ENCODE measurements around the gene PDZD7. TPM values are rescaled to one million over a fixed set of nuclear protein-coding genes. Genes with fewer than 3 reads are reported as not detected.
A peak's percentile ranks its signal among the peaks of the same experiment; 100 is the strongest.

PDZD7 gene
- total RNA-seq, 1 donor from 2014 or later: not detected

DNA sequence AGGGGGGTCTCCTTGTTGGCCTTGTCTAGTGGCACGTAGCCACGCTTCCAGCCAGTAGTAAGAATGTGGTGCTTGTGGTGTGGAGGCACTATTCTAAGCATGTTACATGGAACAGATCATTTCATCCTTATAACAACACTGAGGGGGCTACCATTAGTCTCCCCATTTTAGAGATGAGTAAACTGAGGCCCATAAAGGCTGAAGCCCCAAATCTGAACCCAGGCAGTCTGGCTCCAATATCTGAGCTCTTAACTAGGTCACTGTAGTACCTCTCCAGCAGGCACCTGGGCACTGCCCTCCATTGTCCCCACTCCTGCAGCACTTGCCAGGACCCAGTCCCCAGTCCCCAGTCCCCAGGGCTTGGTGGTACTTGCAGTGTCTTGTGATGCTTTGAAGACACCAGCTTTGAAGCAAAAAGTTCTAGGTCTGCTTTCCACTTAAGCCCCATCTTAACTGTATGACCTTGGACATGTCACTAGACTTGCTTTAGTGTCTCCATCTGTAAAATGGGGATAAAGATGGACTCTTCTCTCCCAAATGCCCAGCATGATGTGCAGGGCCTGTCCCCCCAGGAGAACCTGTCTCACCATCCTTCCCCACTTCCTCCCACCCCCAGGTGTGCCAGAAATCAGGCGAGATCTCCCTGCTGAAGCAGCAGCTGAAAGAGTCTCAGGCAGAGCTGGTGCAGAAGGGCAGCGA lies 24.9 kb downstream of the PDZD7 start:
- Histone ChIP-seq H3K4me1 (peaks cover 18% of the 10 kb centered on the region), H3K9me3 (ENCODE audit: low read depth) (no peaks in the 10 kb centered on the region), H3K27ac (peak overlapping the region; percentile 29), H3K9ac (no peak overlapping the region), H3K36me3 (no peaks in the 10 kb centered on the region), H4K20me1 (ENCODE audit: low read depth) (peaks cover 29% of the 10 kb centered on the region), H3K4me3 (no peak overlapping the region), H3K27me3 (no peaks in the 10 kb centered on the region), H2AFZ (replicated peaks) (no peak overlapping the region), H3K4me2 (no peak overlapping the region), H3K79me2 (ENCODE audit: low read depth) (peaks cover 25% of the 10 kb centered on the region), H3F3A (ENCODE audit: low read depth) (peaks cover 15% of the 10 kb centered on the region)
- Mint-ChIP-seq H3K4me3 (no peak overlapping the region), H3K36me3 (peaks cover 10% of the 10 kb centered on the region), H3K27ac (no peak overlapping the region), H3K27me3 (ENCODE audit: insufficient read depth, low read depth) (peaks cover 6% of the 10 kb centered on the region), H3K4me1 (peaks cover 10% of the 10 kb centered on the region), H3K9me3 (no peaks in the 10 kb centered on the region)
- no peak for DNase-seq (ENCODE audit: low spot score)
- TF ChIP-seq EZH2phosphoT487 (IDR thresholded peaks at IDR 0.05) (no peak), EZH2 (IDR thresholded peaks at IDR 0.05) (no peak)
- TF ChIP-seq, protein P1, sequence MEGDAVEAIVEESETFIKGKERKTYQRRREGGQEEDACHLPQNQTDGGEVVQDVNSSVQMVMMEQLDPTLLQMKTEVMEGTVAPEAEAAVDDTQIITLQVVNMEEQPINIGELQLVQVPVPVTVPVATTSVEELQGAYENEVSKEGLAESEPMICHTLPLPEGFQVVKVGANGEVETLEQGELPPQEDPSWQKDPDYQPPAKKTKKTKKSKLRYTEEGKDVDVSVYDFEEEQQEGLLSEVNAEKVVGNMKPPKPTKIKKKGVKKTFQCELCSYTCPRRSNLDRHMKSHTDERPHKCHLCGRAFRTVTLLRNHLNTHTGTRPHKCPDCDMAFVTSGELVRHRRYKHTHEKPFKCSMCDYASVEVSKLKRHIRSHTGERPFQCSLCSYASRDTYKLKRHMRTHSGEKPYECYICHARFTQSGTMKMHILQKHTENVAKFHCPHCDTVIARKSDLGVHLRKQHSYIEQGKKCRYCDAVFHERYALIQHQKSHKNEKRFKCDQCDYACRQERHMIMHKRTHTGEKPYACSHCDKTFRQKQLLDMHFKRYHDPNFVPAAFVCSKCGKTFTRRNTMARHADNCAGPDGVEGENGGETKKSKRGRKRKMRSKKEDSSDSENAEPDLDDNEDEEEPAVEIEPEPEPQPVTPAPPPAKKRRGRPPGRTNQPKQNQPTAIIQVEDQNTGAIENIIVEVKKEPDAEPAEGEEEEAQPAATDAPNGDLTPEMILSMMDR (IDR thresholded peaks at IDR 0.05): no peak

DNA sequence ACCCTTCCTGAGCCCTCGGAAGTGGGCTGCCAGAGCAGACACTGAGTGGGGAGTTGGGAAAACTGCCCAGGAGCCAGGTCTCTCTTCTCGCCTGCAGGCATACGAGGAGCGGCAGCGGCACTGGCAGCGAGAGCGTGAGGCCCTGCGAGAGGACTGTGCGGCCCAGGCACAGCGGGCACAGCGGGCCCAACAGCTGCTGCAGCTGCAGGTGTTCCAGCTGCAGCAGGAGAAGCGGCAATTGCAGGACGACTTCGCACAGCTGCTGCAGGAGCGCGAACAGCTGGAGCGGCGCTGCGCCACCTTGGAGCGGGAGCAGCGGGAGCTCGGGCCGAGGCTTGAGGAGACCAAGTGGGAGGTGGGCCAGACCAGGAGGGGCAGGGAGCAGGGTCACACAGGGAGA lies 25.6 kb downstream of the PDZD7 start:
- no peaks in the 10 kb centered on the region for H3K36me3 ChIP-seq
- no peak for DNase-seq (ENCODE audit: low spot score)
- Mint-ChIP-seq H3K9me3 (no peaks in the 10 kb centered on the region), H3K27me3 (ENCODE audit: insufficient read depth, low read depth) (peaks cover 8% of the 10 kb centered on the region), H3K27ac (no peak overlapping the region), H3K4me1 (peaks cover 14% of the 10 kb centered on the region), H3K36me3 (peaks cover 10% of the 10 kb centered on the region), H3K4me3 (no peak overlapping the region)
- H3K4me3 ChIP-seq: no peak overlapping the region
- peaks cover 15% of the 10 kb centered on the region for H3F3A ChIP-seq (ENCODE audit: low read depth)
- H3K27me3 ChIP-seq: no peaks in the 10 kb centered on the region
- H2AFZ ChIP-seq (replicated peaks): no peak overlapping the region
- no peak overlapping the region for H3K9ac ChIP-seq
- H3K4me1 ChIP-seq: peaks cover 19% of the 10 kb centered on the region
- H4K20me1 ChIP-seq (ENCODE audit: low read depth): peaks cover 29% of the 10 kb centered on the region
- H3K27ac ChIP-seq: no peak overlapping the region
- peaks cover 31% of the 10 kb centered on the region for H3K79me2 ChIP-seq (ENCODE audit: low read depth)
- no peak overlapping the region for H3K4me2 ChIP-seq
- H3K9me3 ChIP-seq (ENCODE audit: low read depth): no peaks in the 10 kb centered on the region
- TF ChIP-seq, protein P1 (IDR thresholded peaks at IDR 0.05): no peak

DNA sequence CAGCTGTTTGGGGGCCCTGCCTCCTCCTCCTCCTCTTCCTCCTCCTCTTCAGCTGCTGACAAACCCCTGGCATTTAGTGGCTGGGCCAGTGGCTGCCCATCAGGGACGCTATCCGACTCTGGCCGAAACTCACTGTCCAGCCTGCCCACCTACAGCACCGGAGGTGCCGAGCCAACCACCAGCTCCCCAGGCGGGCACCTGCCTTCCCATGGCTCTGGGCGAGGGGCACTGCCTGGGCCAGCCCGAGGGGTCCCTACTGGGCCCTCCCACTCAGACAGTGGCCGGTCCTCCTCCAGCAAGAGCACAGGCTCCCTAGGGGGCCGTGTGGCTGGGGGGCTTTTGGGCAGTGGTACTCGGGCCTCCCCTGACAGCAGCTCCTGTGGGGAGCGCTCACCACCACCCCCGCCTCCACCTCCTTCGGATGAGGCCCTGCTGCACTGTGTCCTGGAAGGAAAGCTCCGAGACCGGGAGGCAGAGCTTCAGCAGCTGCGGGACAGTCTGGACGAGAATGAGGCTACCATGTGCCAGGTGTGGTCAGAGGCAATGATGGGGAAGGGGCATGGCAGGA lies 27.2 kb downstream of the PDZD7 start:
- H3K4me3 Mint-ChIP-seq: no peak overlapping the region
- Histone ChIP-seq H3K79me2 (ENCODE audit: low read depth) (peaks cover 40% of the 10 kb centered on the region), H3K4me3 (no peak overlapping the region), H3K27me3 (no peaks in the 10 kb centered on the region), H2AFZ (replicated peaks) (no peak overlapping the region), H3K4me1 (peaks cover 15% of the 10 kb centered on the region), H3K27ac (no peak overlapping the region), H3K36me3 (no peaks in the 10 kb centered on the region), H3K9me3 (ENCODE audit: low read depth) (no peaks in the 10 kb centered on the region), H3K4me2 (no peak overlapping the region), H3K9ac (no peak overlapping the region), H3F3A (ENCODE audit: low read depth) (peaks cover 18% of the 10 kb centered on the region), H4K20me1 (ENCODE audit: low read depth) (peaks cover 29% of the 10 kb centered on the region)
- no peak overlapping the region for H3K27ac Mint-ChIP-seq
- H3K27me3 Mint-ChIP-seq (ENCODE audit: insufficient read depth, low read depth): peaks cover 11% of the 10 kb centered on the region
- no peak for DNase-seq (ENCODE audit: low spot score)
- peaks cover 12% of the 10 kb centered on the region for H3K4me1 Mint-ChIP-seq
- peaks cover 10% of the 10 kb centered on the region for H3K36me3 Mint-ChIP-seq
- H3K9me3 Mint-ChIP-seq: no peaks in the 10 kb centered on the region
- TF ChIP-seq, protein P1 (IDR thresholded peaks at IDR 0.05): no peak
- no peak for TF ChIP-seq EZH2 (IDR thresholded peaks at IDR 0.05)
- TF ChIP-seq EZH2phosphoT487 (IDR thresholded peaks at IDR 0.05): no peak
